D721Med (cell line): ENCODE data around the gene XPO4.
A peak's percentile ranks its signal among the peaks of the same experiment; 100 is the strongest.

Source experiments
- DNase-seq: peaks from one replicate; pipeline ENCODE4 v3.0.0; 2011; ENCODE audit warnings: low spot score; ENCODE audit not compliant: insufficient read length
- FAIRE-seq: peaks from 2 replicates; lab custom pipeline; 2011; peaks lifted over from hg19 to GRCh38; lab: Jason Lieb, UNC
- TF ChIP-seq, protein P1 (sequence below): IDR thresholded peaks from 2 replicates; pipeline ENCODE4 v1.5.1; 2012; ENCODE audit warnings: mild to moderate bottlenecking, control low read depth; ENCODE audit not compliant: insufficient read depth; ENCODE audit errors: missing control alignments

Gene XPO4

DNA sequence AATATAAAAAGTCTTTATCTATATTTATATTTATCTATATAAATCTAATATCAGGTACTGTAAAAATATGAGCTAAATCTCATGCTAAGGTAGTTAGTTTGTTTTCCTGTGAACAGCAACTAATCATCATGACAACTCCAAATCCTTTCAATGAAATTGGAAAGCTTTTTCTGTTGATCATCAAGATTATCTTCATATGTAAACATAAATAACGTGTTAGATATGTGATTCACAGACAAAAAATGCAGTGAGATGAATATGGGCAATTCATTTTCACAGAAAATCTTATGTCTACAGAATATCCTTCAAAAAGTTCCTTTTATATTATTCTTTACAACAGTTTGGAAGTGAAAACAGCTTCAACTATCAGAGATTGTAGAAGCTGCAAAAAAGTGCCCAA is 87.1 kb downstream of the XPO4 start:
- DNase-seq (no peak), FAIRE-seq (no peak)
- TF ChIP-seq, protein P1, sequence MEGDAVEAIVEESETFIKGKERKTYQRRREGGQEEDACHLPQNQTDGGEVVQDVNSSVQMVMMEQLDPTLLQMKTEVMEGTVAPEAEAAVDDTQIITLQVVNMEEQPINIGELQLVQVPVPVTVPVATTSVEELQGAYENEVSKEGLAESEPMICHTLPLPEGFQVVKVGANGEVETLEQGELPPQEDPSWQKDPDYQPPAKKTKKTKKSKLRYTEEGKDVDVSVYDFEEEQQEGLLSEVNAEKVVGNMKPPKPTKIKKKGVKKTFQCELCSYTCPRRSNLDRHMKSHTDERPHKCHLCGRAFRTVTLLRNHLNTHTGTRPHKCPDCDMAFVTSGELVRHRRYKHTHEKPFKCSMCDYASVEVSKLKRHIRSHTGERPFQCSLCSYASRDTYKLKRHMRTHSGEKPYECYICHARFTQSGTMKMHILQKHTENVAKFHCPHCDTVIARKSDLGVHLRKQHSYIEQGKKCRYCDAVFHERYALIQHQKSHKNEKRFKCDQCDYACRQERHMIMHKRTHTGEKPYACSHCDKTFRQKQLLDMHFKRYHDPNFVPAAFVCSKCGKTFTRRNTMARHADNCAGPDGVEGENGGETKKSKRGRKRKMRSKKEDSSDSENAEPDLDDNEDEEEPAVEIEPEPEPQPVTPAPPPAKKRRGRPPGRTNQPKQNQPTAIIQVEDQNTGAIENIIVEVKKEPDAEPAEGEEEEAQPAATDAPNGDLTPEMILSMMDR: no peak

DNA sequence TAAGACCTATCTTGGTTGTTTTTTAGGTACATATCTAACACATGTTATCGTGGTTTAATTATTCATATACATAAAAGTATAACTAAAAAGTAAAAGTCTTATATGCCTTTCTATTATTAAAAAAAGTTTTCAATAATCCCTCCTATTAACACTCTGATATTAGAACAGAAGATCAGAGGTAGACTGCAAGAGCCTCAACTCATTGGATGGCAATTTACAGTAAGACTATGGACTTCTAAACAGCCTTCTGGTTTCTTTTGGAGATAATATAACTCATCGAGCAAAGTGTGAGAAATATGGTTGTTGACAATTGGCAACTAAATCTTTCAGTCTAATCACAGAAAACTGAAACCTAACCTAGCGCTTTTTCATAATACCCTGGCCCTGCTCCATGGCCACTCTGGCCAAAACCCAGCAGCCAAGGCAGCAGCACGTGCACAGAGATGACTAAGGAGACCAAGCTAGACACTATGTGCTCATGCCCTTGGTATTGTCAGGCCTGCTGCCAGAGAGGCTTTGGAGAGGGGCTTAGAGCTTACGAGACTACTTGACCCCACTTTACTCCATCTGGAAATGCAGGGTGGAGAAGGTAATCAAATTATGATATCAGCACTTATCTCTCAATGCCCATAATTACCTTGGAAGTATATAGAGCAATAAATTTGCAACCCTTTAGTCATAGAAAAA is 88.2 kb downstream of the XPO4 start:
- TF ChIP-seq, protein P1: no peak
- DNase-seq (no peak), FAIRE-seq (peak; percentile 95)

DNA sequence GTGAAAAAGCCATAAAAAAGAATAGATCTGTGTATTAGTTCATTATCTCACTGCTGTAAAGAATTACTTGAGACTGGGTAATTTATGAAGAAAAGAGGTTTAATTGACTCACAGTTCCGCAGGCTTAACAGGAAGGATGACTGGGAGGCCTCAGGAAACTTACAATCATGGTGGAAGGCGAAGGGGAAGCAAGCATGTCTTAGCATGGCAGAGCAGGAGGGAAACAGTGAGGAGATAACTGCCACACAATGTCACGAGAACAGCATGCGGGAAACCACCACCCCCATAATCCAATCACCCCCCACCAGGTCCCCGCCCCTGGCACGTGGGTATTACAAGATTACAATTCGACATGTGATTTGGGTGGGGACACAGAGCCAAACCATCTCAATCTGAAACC is 89.7 kb downstream of the XPO4 start:
- DNase-seq (no peak), FAIRE-seq (no peak)
- TF ChIP-seq, protein P1: no peak

DNA sequence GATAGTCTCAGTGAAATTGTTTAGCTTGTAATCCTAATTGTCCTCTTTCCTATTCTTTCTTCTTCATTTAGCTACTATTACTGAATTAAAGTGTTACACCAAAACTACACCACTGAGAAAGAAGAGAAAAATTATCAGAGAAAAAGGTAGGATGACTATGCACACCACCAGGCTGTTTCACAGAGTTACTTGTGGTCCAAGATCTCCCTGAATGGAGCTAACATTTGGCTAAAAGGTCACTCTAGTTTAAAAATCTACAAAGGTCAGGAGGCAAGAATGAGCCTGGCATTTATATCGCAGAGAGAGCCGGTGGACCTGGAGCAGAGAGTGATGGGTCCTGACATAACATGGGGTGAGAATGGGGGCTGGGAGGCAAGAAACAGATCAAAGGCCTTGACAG is 91.7 kb downstream of the XPO4 start:
- FAIRE-seq: no peak

DNA sequence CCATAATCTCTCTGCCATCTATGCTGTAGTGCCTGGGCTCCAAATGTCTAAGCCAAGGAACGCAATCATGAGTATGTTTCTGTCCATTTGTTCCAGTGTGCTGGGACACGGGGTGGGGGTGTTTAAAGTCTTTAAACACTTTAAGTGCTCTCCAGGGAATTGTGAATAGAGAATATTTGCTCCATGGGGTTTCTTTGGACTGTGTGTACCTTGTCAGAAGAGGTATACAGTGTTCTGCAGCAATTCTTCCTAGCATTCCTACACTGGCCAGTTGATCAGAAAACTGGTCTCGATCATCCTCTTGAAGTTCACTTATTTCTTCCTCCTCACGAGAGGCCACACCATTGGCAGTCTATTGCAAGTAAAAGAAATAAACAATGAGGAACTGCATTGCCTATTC is 93.7 kb downstream of the XPO4 start:
- TF ChIP-seq, protein P1: no peak
- DNase-seq (no peak), FAIRE-seq (no peak)

More for the DNA sequence above, 91.7 kb downstream of the XPO4 start:
- TF ChIP-seq, protein P1: no peak
- no peak for DNase-seq

DNA sequence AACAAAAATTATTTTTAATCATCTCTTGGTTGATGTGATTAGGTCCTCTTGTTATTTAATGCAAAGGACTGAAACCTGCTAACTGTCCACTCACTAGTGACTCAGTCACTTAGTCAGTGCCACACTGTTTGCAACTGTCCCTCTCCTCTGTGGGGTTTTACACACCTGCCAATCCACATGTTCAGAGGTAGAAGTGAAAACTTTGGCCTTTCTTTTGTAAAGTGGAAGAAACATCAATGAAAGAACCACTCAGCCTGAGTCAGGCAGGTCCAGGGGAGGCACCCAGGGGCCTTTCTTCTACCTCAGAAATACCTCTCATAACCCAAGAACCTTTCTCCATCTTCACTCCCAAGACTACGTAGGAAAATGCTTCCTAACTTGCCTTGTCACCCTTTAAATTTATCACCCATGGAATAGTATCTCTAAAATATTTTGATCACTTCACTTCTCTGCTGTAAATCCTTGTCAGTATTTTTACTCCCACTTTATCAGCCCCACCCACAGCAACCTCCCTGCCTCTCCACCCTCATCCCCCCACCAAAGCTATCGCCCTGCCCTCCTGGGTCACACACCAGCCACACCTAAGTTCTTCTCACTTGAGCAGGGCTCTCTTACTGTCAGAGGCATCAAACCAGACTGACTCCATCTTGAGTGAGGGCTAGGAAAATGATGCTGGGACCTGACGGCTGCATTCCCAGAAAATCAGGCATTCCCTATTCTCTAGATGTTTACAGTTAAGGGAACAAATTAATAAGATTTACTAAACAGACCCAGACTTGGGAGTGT is 99.2 kb downstream of the XPO4 start:
- FAIRE-seq (no peak), DNase-seq (no peak)
- TF ChIP-seq, protein P1: no peak

DNA sequence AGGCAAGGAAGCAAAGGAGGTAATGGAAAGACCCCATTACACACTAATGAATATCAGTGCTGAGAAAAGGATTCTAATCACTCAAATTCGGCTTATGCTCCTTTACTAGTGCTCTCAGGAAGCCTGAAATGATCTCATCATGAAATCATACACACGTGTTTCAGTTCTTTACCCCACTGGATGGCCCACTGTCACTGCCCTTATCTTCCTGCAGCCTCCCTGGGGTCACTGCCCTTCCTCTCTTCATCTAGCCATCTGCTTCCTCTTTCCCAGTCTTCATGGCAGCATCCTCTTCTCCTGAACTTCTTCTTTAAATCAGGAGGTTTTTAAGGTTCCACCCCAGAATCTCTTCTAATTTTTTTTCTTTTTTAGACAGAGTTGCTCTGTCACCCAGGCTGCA is 100.8 kb downstream of the XPO4 start:
- TF ChIP-seq, protein P1: no peak
- no peak for DNase-seq
- FAIRE-seq: no peak
